C4-2B (cell line): Measurements from ENCODE around the gene C16orf95.

Experiments
- H3K27ac ChIP-seq: fragments of 450-650 bp; 2 replicates; pipeline ENCODE4 v1.5.1; 2017
- CTCF ChIP-seq: fragments of 450-650 bp; conservative IDR thresholded peaks from 2 replicates; pipeline ENCODE4 v1.5.1; 2017; ENCODE audit warnings: mild to moderate bottlenecking
- ZFX ChIP-seq: fragments of 450-650 bp; IDR thresholded peaks from 2 replicates; pipeline ENCODE4 v1.6.1; 2017

Gene C16orf95

GRCh38 chr16:87360862-87361610, 43.8 kb upstream of the C16orf95 start:
- TF ChIP-seq CTCF: no peak
- no peak for TF ChIP-seq ZFX
- H3K27ac ChIP-seq: no peak overlapping the region

GRCh38 chr16:87359121-87359520, 41.9 kb upstream of the C16orf95 start:
- H3K27ac ChIP-seq: no peak overlapping the region
- no peak for TF ChIP-seq ZFX
- TF ChIP-seq CTCF: no peak

- H3K27ac ChIP-seq: no peak overlapping the region
- no peak for TF ChIP-seq CTCF
- TF ChIP-seq ZFX: no peak
Measured at GRCh38 chr16:87358696-87359095, 41.5 kb upstream of the C16orf95 start.

GRCh38 chr16:87358250-87358649, 41.1 kb upstream of the C16orf95 start:
- TF ChIP-seq CTCF (no peak), ZFX (no peak)
- no peak overlapping the region for H3K27ac ChIP-seq

GRCh38 chr16:87356491-87356853, 39.3 kb upstream of the C16orf95 start:
- no peak overlapping the region for H3K27ac ChIP-seq
- TF ChIP-seq CTCF: no peak
- no peak for TF ChIP-seq ZFX

GRCh38 chr16:87353613-87354012, 36.4 kb upstream of the C16orf95 start:
- TF ChIP-seq CTCF (no peak), ZFX (no peak)
- H3K27ac ChIP-seq: no peak overlapping the region

- TF ChIP-seq ZFX (no peak), CTCF (no peak)
- H3K27ac ChIP-seq: no peak overlapping the region
Measured at GRCh38 chr16:87352818-87353217, 35.6 kb upstream of the C16orf95 start.
